ENCODE data around the gene HOGA1. TPM values are rescaled to one million over a fixed set of nuclear protein-coding genes. Genes with fewer than 3 reads are reported as not detected.
"Not testable (repeated sequence)": the region's sequence is repeated elsewhere in the genome, so short reads cannot be mapped to it uniquely, and the experiment has no call there.

The HOGA1 gene
- total RNA-seq, 2 donors from 2014 or later: 0.49 TPM; not detected in 1

DNA sequence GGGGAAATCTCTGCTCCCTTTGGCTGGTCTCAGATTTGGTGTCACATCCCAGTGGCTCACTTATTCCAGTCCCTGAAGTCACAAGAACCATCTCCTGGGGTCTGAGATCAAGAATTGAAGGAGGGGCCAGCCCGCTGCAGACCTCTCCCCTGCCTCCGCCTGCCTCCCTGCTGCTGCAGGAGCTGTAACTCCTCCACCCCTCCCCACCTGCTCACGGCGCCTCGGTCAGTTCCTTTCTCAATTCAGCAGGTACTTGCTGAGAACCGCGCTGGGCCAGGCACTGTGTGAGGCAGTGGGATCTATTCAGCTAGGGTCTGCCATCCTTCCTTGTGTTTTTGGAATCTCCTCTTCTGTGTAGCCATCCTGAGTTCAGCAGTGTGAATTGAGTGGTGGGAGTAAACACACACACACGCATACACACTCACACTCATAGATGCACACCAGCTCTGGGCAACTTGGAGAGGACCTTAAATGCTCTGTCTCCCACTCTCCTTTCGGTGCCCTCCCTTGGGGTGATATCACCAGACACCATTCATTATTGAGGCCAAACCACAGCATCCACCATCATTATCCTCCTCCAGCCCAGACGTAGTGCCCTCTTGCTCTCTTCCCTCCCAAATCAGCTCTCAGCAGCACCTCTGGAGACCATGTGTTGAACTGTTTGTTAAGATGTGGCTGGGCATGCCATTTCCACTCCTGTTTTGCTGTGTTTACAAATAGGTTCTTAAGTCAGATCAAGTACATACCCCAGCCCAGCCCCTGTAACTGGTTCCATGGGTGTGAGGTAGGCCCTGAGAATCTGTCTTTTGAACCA is 33.6 kb upstream of the HOGA1 start:
- intact Hi-C loops (cut with DNase I): loop anchor here (5.0 kb wide), 1 partner anchor 88 kb away; no protein-coding TSS in a partner anchor
- no peak for DNase-seq

DNA sequence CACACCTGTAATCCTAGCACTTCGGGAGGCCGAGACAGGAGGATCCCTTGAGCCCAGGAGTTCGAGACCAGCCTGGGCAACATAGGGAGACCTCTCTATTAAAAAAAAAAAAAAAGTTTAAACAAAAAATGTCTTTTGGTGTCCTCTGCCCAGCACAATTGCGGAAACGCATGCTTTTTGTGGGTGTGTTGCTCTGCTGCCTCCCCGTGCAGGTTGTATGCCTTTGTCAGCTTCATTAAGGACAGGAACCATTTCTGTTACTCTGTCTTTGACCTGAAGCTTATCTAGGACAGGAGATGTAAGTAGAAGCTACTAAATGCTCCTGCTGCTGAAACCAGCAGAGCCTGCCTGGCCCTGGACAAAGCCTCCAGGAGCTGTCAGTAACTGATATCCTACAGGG is 32.9 kb upstream of the HOGA1 start:
- intact Hi-C loops (cut with DNase I): loop anchor here (5.0 kb wide), 1 partner anchor 89 kb away; no protein-coding TSS in a partner anchor
- no peak for DNase-seq

More for the DNA sequence above, 33.6 kb upstream of the HOGA1 start:
- no peak overlapping the region for H3K27ac ChIP-seq
- H3K4me3 ChIP-seq: no peak overlapping the region
- H3K9me3 ChIP-seq: no peaks in the 10 kb centered on the region
- no peaks in the 10 kb centered on the region for H3K27me3 ChIP-seq
- H3K9ac ChIP-seq (ENCODE audit: low read depth in 2 of 2, low read length in 2 of 2): no peak overlapping the region
- no peaks in the 10 kb centered on the region for H3K36me3 ChIP-seq
- TF ChIP-seq, protein P1, sequence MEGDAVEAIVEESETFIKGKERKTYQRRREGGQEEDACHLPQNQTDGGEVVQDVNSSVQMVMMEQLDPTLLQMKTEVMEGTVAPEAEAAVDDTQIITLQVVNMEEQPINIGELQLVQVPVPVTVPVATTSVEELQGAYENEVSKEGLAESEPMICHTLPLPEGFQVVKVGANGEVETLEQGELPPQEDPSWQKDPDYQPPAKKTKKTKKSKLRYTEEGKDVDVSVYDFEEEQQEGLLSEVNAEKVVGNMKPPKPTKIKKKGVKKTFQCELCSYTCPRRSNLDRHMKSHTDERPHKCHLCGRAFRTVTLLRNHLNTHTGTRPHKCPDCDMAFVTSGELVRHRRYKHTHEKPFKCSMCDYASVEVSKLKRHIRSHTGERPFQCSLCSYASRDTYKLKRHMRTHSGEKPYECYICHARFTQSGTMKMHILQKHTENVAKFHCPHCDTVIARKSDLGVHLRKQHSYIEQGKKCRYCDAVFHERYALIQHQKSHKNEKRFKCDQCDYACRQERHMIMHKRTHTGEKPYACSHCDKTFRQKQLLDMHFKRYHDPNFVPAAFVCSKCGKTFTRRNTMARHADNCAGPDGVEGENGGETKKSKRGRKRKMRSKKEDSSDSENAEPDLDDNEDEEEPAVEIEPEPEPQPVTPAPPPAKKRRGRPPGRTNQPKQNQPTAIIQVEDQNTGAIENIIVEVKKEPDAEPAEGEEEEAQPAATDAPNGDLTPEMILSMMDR (IDR thresholded peaks at IDR 0.05): no peak
- no peaks in the 10 kb centered on the region for H3K4me1 ChIP-seq

DNA sequence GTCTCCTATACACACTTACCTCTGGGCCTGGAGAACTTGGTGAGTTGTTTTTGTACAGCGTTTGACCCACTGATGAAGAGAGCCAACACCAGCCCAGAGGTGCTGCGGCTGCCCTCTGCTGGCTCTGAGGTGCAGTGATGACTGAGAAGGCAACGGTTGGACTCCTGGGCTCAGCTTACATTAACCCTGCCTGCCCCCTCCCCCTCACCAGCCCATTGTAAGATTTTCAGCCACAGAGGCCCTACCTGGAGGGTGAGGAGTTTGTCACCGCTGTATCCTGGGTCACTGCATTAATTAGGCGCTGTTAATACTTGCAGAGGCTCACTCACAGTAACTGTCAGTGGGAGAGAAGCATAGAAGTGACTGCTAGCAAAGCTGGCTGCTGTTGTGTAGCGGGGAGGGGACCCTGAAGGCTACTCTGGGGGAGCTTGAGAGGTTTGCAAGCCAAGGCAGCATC is 30.6 kb upstream of the HOGA1 start:
- intact Hi-C loops (cut with DNase I): loop anchor here (5.0 kb wide), 1 partner anchor 91 kb away; no protein-coding TSS in a partner anchor
- H3K4me3 ChIP-seq: no peak overlapping the region
- H3K27me3 ChIP-seq: no peaks in the 10 kb centered on the region
- no peaks in the 10 kb centered on the region for H3K9me3 ChIP-seq
- H3K36me3 ChIP-seq: no peaks in the 10 kb centered on the region
- DNase-seq: peak; percentile 47
- TF ChIP-seq, protein P1 (IDR thresholded peaks at IDR 0.05): peak; percentile 78
- H3K27ac ChIP-seq: no peak overlapping the region
- no peak overlapping the region for H3K9ac ChIP-seq (ENCODE audit: low read depth in 2 of 2, low read length in 2 of 2)
- no peaks in the 10 kb centered on the region for H3K4me1 ChIP-seq

More for the DNA sequence above, 32.9 kb upstream of the HOGA1 start:
- Histone ChIP-seq H3K4me1 (no peaks in the 10 kb centered on the region), H3K9me3 (no peaks in the 10 kb centered on the region), H3K9ac (ENCODE audit: low read depth in 2 of 2, low read length in 2 of 2) (no peak overlapping the region), H3K36me3 (no peaks in the 10 kb centered on the region), H3K27me3 (no peaks in the 10 kb centered on the region), H3K4me3 (no peak overlapping the region), H3K27ac (no peak overlapping the region)
- TF ChIP-seq, protein P1 (IDR thresholded peaks at IDR 0.05): no peak

DNA sequence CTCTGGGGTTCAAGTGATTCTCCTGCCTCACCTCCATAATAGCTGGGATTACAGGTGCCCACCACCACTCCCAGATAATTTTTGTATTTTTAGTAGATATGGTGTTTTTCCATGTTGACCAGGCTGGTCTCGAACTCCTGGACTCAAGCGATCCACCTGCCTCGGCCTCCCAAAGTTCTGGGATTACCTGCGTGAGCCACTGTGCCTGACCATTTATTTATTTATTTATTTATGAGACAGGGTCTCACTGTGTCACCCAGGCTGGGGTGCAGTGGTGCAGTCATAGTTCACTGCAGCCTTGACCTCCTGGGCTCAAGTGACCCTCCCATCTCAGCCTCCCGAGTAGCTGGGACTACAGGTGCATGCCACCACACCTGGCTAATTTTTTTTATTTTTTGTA is 29.9 kb upstream of the HOGA1 start:
- H3K27me3 ChIP-seq; H3K4me1 ChIP-seq; DNase-seq; H3K9me3 ChIP-seq; H3K36me3 ChIP-seq; H3K4me3 ChIP-seq; H3K27ac ChIP-seq; H3K9ac ChIP-seq (ENCODE audit: low read depth in 2 of 2, low read length in 2 of 2): not testable (repeated sequence)
- intact Hi-C loops (cut with DNase I): loop anchor here (5.0 kb wide), 1 partner anchor 92 kb away; no protein-coding TSS in a partner anchor

DNA sequence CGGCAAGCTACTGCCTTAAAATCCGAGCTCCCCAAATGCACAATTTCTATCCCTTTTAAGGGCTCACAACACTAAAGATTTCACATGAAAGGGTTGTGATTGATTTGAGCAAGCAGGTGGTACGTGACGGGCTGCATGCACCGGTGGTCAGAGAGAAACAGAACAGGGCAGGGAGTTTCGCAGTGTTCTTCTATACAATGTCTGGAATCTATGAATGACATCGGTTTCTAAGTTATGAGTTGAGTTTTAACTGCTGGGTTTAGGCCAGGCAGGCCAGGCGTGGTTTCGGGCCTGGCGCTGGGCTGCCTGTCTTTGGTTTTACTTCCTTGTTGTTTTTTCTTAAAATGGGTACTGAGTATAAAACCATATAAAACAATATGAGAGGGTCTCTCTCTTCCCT is 28.6 kb upstream of the HOGA1 start:
- intact Hi-C loops (cut with DNase I): not testable (repeated sequence)

DNA sequence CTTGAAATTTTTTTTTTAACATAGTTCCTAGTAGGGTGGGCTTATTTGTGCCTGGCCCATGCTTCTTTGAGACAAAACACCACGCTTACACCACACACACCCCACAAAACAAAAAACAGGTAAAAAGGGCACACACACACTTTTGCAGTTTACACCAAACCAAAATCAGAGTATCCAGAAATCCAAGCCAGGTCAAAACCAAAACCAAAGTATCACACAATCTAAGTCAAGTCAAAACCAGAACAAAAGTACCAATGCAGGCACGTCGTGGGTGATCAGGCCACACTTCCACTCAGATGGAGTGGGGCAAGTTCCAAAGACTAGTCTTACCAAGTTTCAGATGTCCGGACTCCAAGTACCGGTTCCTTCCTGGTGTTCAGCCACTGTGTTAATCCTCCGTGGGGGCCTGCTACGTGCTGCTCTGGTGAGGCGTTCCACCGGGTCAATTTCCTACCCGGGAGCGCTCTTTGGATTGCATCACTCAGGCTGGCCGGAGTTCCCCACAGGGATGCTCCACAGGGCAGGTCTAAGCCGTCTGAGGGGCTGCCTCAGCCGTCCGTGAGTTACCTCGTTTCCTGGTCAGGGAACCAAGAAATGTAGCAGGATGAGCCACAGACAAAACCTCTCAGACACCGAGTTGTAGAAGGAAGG is 23.3 kb upstream of the HOGA1 start:
- intact Hi-C loops (cut with DNase I); H3K27ac ChIP-seq; H3K4me1 ChIP-seq; DNase-seq; H3K36me3 ChIP-seq; H3K9me3 ChIP-seq; H3K4me3 ChIP-seq; H3K27me3 ChIP-seq; H3K9ac ChIP-seq (ENCODE audit: low read depth in 2 of 2, low read length in 2 of 2): not testable (repeated sequence)

More for the DNA sequence above, 28.6 kb upstream of the HOGA1 start:
- H3K36me3 ChIP-seq; DNase-seq; H3K27me3 ChIP-seq; H3K9me3 ChIP-seq; H3K4me3 ChIP-seq; H3K9ac ChIP-seq (ENCODE audit: low read depth in 2 of 2, low read length in 2 of 2); H3K4me1 ChIP-seq; H3K27ac ChIP-seq: not testable (repeated sequence)

DNA sequence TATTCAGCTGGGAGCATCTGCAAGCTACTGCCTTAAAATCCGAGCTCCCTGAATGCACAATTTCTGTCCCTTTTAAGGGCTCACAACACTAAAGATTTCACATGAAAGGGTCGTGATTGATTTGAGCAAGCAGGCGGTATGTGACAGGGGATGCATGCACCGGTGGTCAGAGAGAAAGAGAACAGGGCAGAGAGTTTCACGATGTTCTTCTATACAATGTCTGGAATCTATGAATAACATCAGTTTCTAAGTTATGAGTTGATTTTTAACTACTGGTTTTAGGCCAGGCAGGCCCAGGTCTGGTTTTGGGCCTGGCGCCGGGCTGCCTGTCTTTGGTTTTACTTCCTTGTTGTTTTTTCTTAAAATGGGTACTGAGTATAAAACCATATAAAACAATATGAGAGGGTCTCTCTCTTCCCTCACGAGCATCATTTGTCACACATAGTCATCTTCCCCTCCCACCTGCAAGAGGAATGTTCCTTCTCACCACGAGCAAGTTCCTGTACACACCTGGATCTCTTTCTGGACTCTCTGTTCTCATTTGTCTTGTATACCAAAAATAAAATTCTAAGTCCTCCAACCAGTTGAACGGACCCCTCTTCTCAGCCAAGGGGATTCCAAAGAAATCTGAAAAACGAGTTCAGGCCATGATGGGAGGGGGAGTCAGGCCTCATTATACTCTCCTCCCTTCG is 22.7 kb upstream of the HOGA1 start:
- H3K9ac ChIP-seq (ENCODE audit: low read depth in 2 of 2, low read length in 2 of 2); intact Hi-C loops (cut with DNase I); H3K4me1 ChIP-seq; H3K9me3 ChIP-seq; H3K27ac ChIP-seq; DNase-seq; H3K27me3 ChIP-seq; H3K4me3 ChIP-seq; H3K36me3 ChIP-seq: not testable (repeated sequence)

DNA sequence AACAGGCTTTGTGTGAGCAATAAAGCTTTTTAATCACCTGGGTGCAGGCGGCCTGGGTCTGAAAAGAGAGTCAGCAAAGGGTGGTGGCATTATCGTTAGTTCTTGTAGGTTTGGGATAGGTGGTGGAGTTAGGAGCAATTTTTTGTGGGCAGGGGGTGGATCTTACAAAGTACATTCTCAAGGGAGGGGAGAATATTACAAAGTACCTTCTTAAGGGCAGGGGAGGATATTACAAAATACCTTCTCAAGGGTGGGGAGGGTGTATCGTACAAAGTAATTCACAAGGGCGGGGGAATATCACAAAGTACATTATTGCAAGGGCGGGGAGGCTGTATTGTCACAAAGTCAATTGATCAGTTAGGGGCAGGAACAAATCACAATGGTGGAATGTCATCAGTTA is 21.9 kb upstream of the HOGA1 start:
- H3K4me1 ChIP-seq; H3K9me3 ChIP-seq; H3K9ac ChIP-seq (ENCODE audit: low read depth in 2 of 2, low read length in 2 of 2); H3K36me3 ChIP-seq; H3K27me3 ChIP-seq; H3K4me3 ChIP-seq; H3K27ac ChIP-seq; intact Hi-C loops (cut with DNase I); DNase-seq: not testable (repeated sequence)

All from colonic mucosa (tissue), 4 donors.